ENCODE data around the gene AAMDC. TPM values are rescaled to one million over a fixed set of nuclear protein-coding genes. Genes with fewer than 3 reads are reported as not detected.
A peak's percentile ranks its signal among the peaks of the same experiment; 100 is the strongest.

Gene AAMDC
- total and polyA plus RNA-seq, 2 of the 13 experiments (the other 11 are each of a cell fraction or from before 2014, with no cell fraction given): 18.1 to 35.6 TPM

GRCh38 chr11:77820565-77821348, at the start of gene AAMDC, which contains the start of gene RSF1 (continued):
- TF ChIP-seq NKX3-1 (CRISPR knock-in tag; IDR thresholded peaks at IDR 0.05) (no peak), PCBP1 (IDR thresholded peaks at IDR 0.05; ENCODE audit: borderline replicate concordance, low read depth, low read length) (no peak), NCOA5 (CRISPR knock-in tag; IDR thresholded peaks at IDR 0.05) (no peak), PCBP2 (optimal IDR thresholded peaks at IDR 0.05; ENCODE audit: low read depth, low read length, poor library complexity, severe bottlenecking) (no peak), AKAP8 (CRISPR knock-in tag; IDR thresholded peaks at IDR 0.05) (no peak), TBP (CRISPR knock-in tag; IDR thresholded peaks at IDR 0.05) (no peak), ZNF782 (CRISPR knock-in tag; IDR thresholded peaks at IDR 0.05; ENCODE audit: borderline replicate concordance) (no peak; the same call in 1 of the 2 replicates), HMGXB3 (CRISPR knock-in tag; IDR thresholded peaks at IDR 0.05; ENCODE audit: borderline replicate concordance) (0 out of 2 replicates have a peak, but pooled peaks have one; percentile 10), MYNN (CRISPR knock-in tag; IDR thresholded peaks at IDR 0.05; ENCODE audit: low read depth) (no peak), ATAD3A (CRISPR knock-in tag; IDR thresholded peaks at IDR 0.05) (no peak)
- TF ChIP-seq, protein P1, sequence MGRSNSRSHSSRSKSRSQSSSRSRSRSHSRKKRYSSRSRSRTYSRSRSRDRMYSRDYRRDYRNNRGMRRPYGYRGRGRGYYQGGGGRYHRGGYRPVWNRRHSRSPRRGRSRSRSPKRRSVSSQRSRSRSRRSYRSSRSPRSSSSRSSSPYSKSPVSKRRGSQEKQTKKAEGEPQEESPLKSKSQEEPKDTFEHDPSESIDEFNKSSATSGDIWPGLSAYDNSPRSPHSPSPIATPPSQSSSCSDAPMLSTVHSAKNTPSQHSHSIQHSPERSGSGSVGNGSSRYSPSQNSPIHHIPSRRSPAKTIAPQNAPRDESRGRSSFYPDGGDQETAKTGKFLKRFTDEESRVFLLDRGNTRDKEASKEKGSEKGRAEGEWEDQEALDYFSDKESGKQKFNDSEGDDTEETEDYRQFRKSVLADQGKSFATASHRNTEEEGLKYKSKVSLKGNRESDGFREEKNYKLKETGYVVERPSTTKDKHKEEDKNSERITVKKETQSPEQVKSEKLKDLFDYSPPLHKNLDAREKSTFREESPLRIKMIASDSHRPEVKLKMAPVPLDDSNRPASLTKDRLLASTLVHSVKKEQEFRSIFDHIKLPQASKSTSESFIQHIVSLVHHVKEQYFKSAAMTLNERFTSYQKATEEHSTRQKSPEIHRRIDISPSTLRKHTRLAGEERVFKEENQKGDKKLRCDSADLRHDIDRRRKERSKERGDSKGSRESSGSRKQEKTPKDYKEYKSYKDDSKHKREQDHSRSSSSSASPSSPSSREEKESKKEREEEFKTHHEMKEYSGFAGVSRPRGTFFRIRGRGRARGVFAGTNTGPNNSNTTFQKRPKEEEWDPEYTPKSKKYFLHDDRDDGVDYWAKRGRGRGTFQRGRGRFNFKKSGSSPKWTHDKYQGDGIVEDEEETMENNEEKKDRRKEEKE (IDR thresholded peaks at IDR 0.05): no peak
- TF ChIP-seq, protein P2, sequence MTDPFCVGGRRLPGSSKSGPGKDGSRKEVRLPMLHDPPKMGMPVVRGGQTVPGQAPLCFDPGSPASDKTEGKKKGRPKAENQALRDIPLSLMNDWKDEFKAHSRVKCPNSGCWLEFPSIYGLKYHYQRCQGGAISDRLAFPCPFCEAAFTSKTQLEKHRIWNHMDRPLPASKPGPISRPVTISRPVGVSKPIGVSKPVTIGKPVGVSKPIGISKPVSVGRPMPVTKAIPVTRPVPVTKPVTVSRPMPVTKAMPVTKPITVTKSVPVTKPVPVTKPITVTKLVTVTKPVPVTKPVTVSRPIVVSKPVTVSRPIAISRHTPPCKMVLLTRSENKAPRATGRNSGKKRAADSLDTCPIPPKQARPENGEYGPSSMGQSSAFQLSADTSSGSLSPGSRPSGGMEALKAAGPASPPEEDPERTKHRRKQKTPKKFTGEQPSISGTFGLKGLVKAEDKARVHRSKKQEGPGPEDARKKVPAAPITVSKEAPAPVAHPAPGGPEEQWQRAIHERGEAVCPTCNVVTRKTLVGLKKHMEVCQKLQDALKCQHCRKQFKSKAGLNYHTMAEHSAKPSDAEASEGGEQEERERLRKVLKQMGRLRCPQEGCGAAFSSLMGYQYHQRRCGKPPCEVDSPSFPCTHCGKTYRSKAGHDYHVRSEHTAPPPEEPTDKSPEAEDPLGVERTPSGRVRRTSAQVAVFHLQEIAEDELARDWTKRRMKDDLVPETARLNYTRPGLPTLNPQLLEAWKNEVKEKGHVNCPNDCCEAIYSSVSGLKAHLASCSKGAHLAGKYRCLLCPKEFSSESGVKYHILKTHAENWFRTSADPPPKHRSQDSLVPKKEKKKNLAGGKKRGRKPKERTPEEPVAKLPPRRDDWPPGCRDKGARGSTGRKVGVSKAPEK (CRISPR knock-in tag; IDR thresholded peaks at IDR 0.05; ENCODE audit: borderline replicate concordance): no peak
